Stimulated activated CD8-positive, alpha-beta memory T cell treated with anti-CD3 and anti-CD28 coated beads, Interleukin-15, amount 100 ng/mL, for 4 hours (primary cell): ENCODE measurements around the gene UNC45B.
"Not testable (repeated sequence)": the region's sequence is repeated elsewhere in the genome, so short reads cannot be mapped to it uniquely, and the experiment has no call there.

Experiments used
- DNase-seq, 2 donors: peaks; one replicate each; pipeline ENCODE4 v3.0.0-alpha.2; 2020; ENCODE audit warnings: low read depth in 2 of 2

UNC45B gene

DNA sequence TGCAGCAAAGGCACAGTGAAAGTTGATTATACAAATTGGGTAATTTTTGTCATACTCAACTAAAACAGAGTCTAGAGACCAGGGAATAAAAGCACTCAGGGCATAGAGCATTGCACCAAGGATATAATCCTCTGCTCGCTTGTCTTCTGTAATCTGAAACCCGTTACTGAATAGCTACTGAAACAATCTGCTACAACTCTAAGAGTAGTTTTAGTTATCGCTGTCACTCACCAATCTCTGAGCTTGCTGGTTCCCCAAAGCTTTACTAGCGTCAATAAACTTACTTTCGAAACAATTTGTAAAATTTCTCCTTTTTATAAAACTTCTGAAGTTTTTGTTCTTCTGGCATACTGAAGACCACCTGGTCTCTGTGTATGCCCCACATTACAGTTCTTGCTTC is 69.5 kb downstream of the UNC45B start:
- no peak for DNase-seq

DNA sequence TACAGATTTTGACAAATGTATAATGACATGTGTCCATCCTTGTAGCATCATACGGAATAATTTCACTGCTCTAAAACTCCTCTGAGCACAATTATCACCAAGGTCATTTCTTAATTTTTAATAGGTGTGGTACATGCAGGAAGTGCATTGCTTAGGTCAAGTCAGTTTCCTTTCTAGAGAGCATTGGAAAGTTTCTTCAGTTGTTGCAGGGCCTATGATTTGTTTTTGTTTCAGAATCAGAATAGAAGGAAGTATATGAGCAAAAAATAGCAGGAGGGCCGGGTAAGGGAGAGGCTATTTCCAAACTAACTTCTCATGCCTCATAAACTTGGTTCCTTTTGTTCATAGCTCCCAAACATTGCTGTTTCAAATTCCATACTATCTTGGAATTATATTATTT is 71.3 kb downstream of the UNC45B start:
- DNase-seq: no peak

- DNase-seq: no peak
Measured at GRCh38 chr17:35222452-35222851, 74.8 kb downstream of the UNC45B start.

GRCh38 chr17:35224436-35224835 is 76.8 kb downstream of the UNC45B start:
- DNase-seq: no peak

DNA sequence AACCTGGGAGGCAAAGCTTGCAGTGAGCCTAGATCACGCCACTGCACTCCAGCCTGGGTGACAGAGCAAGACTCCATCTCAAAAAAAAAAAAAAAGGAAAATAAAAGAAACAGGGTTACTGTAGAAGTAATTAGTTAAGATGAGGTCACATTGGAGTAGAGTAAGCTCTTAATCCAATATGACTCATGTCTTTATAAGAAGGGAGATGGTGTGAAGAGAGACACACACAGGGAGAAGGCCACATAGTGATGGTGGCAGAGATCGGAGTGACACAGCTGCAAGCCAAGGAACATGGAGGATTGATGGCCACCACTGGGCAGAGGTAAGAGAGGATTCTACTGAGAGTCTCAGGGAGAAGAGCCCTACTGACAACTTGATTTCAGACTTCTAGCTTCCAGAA is 79.9 kb downstream of the UNC45B start:
- no peak for DNase-seq

- no peak for DNase-seq
Measured at GRCh38 chr17:35229638-35230037, 82.0 kb downstream of the UNC45B start.

GRCh38 chr17:35234315-35234714 is 86.7 kb downstream of the UNC45B start:
- not testable (repeated sequence) for DNase-seq

DNA sequence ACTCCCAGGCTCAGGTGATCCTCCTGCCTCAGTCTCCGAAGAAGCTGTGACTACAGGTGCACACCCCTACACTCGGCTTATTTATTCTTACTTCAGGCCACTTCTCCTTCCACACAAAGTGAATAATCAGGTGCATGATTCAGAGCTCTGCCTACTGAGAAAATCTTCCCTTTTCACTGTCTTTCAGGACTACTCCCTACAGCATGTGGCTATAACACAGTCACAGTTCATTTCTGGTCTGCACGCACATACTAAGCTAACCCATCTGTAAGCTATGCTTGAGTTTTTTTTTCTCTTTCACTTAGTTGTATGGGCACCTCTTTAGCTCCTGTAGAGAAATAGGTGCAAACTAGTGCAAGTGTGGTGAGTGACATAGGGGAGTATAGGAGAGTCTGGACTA is 87.7 kb downstream of the UNC45B start:
- DNase-seq: no peak

DNA sequence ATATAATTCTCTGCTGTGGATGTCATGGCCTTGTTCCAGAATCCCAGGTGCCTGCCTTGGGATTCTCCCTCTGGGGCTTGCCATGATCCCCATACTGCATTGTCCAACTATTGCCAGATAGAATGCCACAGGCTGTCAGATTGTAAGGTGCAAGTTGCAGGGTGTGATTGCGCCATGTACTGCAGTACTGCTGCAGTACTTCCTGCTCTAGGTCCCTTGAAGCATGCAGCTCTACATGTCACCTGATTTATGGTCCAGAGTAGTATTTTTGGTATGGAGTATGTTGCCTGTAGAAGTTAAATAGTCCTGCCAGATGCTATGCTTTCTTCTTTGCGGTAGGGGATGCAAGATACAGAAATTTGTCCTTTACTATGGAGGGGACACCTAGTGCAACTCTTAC is 88.3 kb downstream of the UNC45B start:
- no peak for DNase-seq

GRCh38 chr17:35236821-35237220 is 89.2 kb downstream of the UNC45B start:
- no peak for DNase-seq

GRCh38 chr17:35238821-35239220 is 91.2 kb downstream of the UNC45B start:
- no peak for DNase-seq
